Measurements from ENCODE around the gene ADH1B.
"Not testable (repeated sequence)": the region's sequence is repeated elsewhere in the genome, so short reads cannot be mapped to it uniquely, and the experiment has no call there.

Gene ADH1B

GRCh38 chr4:99321241-99322191, at the start of gene ADH1B:
Gene ADH1B, minus strand, starts transcription at chr4:99321401. Its CDS starts 70 bp downstream, at chr4:99321331.
- no peak for DNase-seq

GRCh38 chr4:99367817-99368216, 46.6 kb upstream of the ADH1B start:
- DNase-seq, result not testable (repeated sequence)

- DNase-seq, result no peak
Observed at GRCh38 chr4:99366491-99366890, 45.3 kb upstream of the ADH1B start.

- DNase-seq, result no peak
Observed at GRCh38 chr4:99362768-99363167, 41.6 kb upstream of the ADH1B start.

GRCh38 chr4:99361899-99362275, 40.7 kb upstream of the ADH1B start:
- DNase-seq, result no peak

GRCh38 chr4:99361268-99361898, 40.2 kb upstream of the ADH1B start:
- DNase-seq, result no peak

- DNase-seq, result no peak
Observed at GRCh38 chr4:99359480-99360204, 38.4 kb upstream of the ADH1B start.

- no peak for DNase-seq
Observed at GRCh38 chr4:99357948-99358347, 36.7 kb upstream of the ADH1B start.

- no peak for DNase-seq
Observed at GRCh38 chr4:99356992-99357391, 35.8 kb upstream of the ADH1B start.

GRCh38 chr4:99356149-99356548, 34.9 kb upstream of the ADH1B start:
- not testable (repeated sequence) for DNase-seq

GRCh38 chr4:99352602-99353537, 31.7 kb upstream of the ADH1B start, which contains the start of gene ADH1C:
Gene ADH1C, minus strand, starts transcription at chr4:99352746. Its CDS starts 71 bp downstream, at chr4:99352675.
- no peak for DNase-seq

GRCh38 chr4:99351487-99351886, 30.3 kb upstream of the ADH1B start:
- no peak for DNase-seq

- DNase-seq, result no peak
Observed at GRCh38 chr4:99349338-99349737, 28.1 kb upstream of the ADH1B start.

- not testable (repeated sequence) for DNase-seq
Observed at GRCh38 chr4:99342624-99343023, 21.4 kb upstream of the ADH1B start.

- DNase-seq, result no peak
Observed at GRCh38 chr4:99341426-99341825, 20.2 kb upstream of the ADH1B start.

- no peak for DNase-seq
Observed at GRCh38 chr4:99339172-99339571, 18.0 kb upstream of the ADH1B start.

GRCh38 chr4:99336553-99336952, 15.4 kb upstream of the ADH1B start:
- no peak for DNase-seq

GRCh38 chr4:99334880-99335279, 13.7 kb upstream of the ADH1B start:
- no peak for DNase-seq

GRCh38 chr4:99330648-99331047, 9.4 kb upstream of the ADH1B start:
- no peak for DNase-seq

GRCh38 chr4:99329876-99330275, 8.7 kb upstream of the ADH1B start:
- DNase-seq, result no peak

GRCh38 chr4:99324979-99325378, 3.8 kb upstream of the ADH1B start:
- DNase-seq, result peak; percentile 20

GRCh38 chr4:99324361-99324760, 3.2 kb upstream of the ADH1B start:
- no peak for DNase-seq
